B cell (primary cell): ENCODE data around the gene DTX4. TPM values are rescaled to one million over a fixed set of nuclear protein-coding genes. Genes with fewer than 3 reads are reported as not detected.

Source experiments
- ATAC-seq: fragments of 200-7000 bp; cut with Tn5 transposase; one replicate; pipeline ENCODE4 v1.10.0; 2021; ENCODE audit warnings: low read depth, mild to moderate bottlenecking, moderate number of reproducible peaks, moderate library complexity
- CTCF ChIA-PET: fragments of 350-600 bp; sonication (Branson Sonifier 250); formaldehyde crosslinking; loops from one replicate; lab custom pipeline; 2021; ENCODE audit warnings: antibody characterized with exemption, inconsistent platforms; lab: Charles Lee
- POLR2A ChIA-PET: fragments of 350-600 bp; sonication (Branson Sonifier 250); formaldehyde crosslinking; loops from one replicate; lab custom pipeline; 2021; ENCODE audit warnings: antibody characterized with exemption; lab: Charles Lee
- DNase-seq: peaks from one replicate; pipeline ENCODE4 v3.0.0; 2013
- H2AFZ ChIP-seq: 2 replicates; pipeline ENCODE4 v1.6.1; 2012; ENCODE audit warnings: mild to moderate bottlenecking, low read depth, low read length; ENCODE audit not compliant: insufficient read depth, poor library complexity, severe bottlenecking
- H3K27ac ChIP-seq, 2 donors: 1 replicate in 1 of 2; 2 replicates in 1 of 2; pipeline ENCODE4 v1.5.1; 2012 to 2013; ENCODE audit warnings: low read length in 2 of 2, mild to moderate bottlenecking in 2 of 2, moderate library complexity in 1 of 2
- H3K27me3 ChIP-seq, 4 experiments: fragments of 200-600 bp in 1 of 4; sonication (generic) in 1 of 4; replicated peaks in 1 of 4; 1 replicate in 2 of 4; 2 replicates in 2 of 4; pipeline versions ENCODE4 v1.6.1 to v1.7.0; 2013 to 2016; ENCODE audit warnings: low read length in 3 of 4, mild to moderate bottlenecking in 2 of 4, mixed read lengths in 1 of 4, moderate library complexity in 1 of 4; ENCODE audit not compliant: insufficient read depth in 4 of 4, control insufficient read depth in 3 of 4; ENCODE audit errors: control extremely low read depth in 1 of 4
- H3K36me3 ChIP-seq, 2 experiments: replicated peaks in 1 of 2; 1 replicate in 1 of 2; 2 replicates in 1 of 2; pipeline versions ENCODE4 v1.6.1 to v1.7.1; 2013; ENCODE audit warnings: low read length in 1 of 2; ENCODE audit not compliant: insufficient read depth in 2 of 2, control insufficient read depth in 1 of 2; ENCODE audit errors: control extremely low read depth in 1 of 2, extremely low read depth in 1 of 2
- H3K4me1 ChIP-seq, 2 donors: fragments of 200-600 bp in 1 of 2; sonication (generic) in 1 of 2; 1 replicate in 1 of 2; 2 replicates in 1 of 2; pipeline versions ENCODE4 v1.5.1 to v1.6.1; 2013 to 2017; ENCODE audit warnings: low read length in 2 of 2; ENCODE audit not compliant: control insufficient read depth in 2 of 2, insufficient read depth in 2 of 2
- H3K4me2 ChIP-seq: replicated peaks from 2 replicates; pipeline ENCODE3; 2012; ENCODE audit warnings: mild to moderate bottlenecking, low read depth, low read length; ENCODE audit not compliant: poor library complexity, severe bottlenecking
- H3K4me3 ChIP-seq, 5 experiments: fragments of 200-600 bp in 1 of 5; sonication (generic) in 1 of 5; 1 replicate in 3 of 5; 2 replicates in 2 of 5; pipeline versions ENCODE4 v1.5.1 to v1.7.0; 2011 to 2016; ENCODE audit warnings: low read length in 4 of 5, mild to moderate bottlenecking in 4 of 5, low read depth in 2 of 5, control low read depth in 1 of 5, moderate library complexity in 1 of 5; ENCODE audit not compliant: insufficient read depth in 1 of 5; ENCODE audit errors: control extremely low read depth in 1 of 5, extremely low read depth in 1 of 5
- H3K79me2 ChIP-seq: fragments of 200-600 bp; sonication (generic); one replicate; pipeline ENCODE4 v1.6.0; 2016; ENCODE audit warnings: low read length; ENCODE audit not compliant: control insufficient read depth, insufficient read depth
- H3K9ac ChIP-seq: fragments of 200-600 bp; sonication (generic); 2 replicates; pipeline ENCODE4 v1.6.1; 2017; ENCODE audit warnings: mild to moderate bottlenecking, low read length, moderate library complexity
- H3K9me3 ChIP-seq, 3 donors: one replicate each; pipeline versions ENCODE4 v1.6.1 to v1.7.1; 2013; ENCODE audit warnings: low read length in 2 of 3; ENCODE audit not compliant: control insufficient read depth in 2 of 3, insufficient read depth in 1 of 3; ENCODE audit errors: control extremely low read depth in 1 of 3
- H4K20me1 ChIP-seq: 2 replicates; pipeline ENCODE4 v1.6.0; 2012; ENCODE audit warnings: mild to moderate bottlenecking, low read length; ENCODE audit not compliant: insufficient read depth, control insufficient read depth, poor library complexity, severe bottlenecking
- H3K27ac Mint-ChIP-seq: one replicate; pipeline ENCODE4 v1.8.0; 2021; ENCODE audit warnings: mixed read lengths
- H3K27me3 Mint-ChIP-seq: one replicate; pipeline ENCODE4 v1.8.0; 2021; ENCODE audit warnings: mixed read lengths
- H3K4me1 Mint-ChIP-seq: one replicate; pipeline ENCODE4 v1.8.0; 2021; ENCODE audit warnings: mixed read lengths
- H3K4me3 Mint-ChIP-seq: one replicate; pipeline ENCODE4 v1.8.0; 2021; ENCODE audit warnings: mixed read lengths
- H3K9me3 Mint-ChIP-seq: one replicate; pipeline ENCODE4 v1.8.0; 2022; ENCODE audit warnings: mixed read lengths; ENCODE audit not compliant: insufficient read depth
- CTCF ChIP-seq: fragments of 200-600 bp; IDR thresholded peaks from one replicate; pipeline ENCODE4 v1.8.0; 2022; ENCODE audit warnings: antibody characterized with exemption, mild to moderate bottlenecking
- EZH2 ChIP-seq: IDR thresholded peaks from 2 replicates; pipeline ENCODE4 v1.6.1; 2012; ENCODE audit warnings: borderline replicate concordance, low read depth, mild to moderate bottlenecking, moderate library complexity, low read length; ENCODE audit not compliant: insufficient read depth, poor library complexity, severe bottlenecking
- WGBS: methylation state at CpG from one replicate; pipeline ENCODE4 v1.1.5; 2013; ENCODE audit warnings: missing lambda C conversion rate; ENCODE audit not compliant: insufficient coverage; 5-methylcytosine and 5-hydroxymethylcytosine counted together
- intact Hi-C: fragments of 100-400 bp; cut with micrococcal nuclease; formaldehyde crosslinking; loops from one replicate; pipeline ENCODE4 v1.10.0; 2022
- polyA plus RNA-seq: library from polyadenylated mRNA; depleted of rRNA; stranded (reverse); fragments of >200 nt; gene quantifications from 2 replicates; pipeline ENCODE4 v1.2.3, GENCODE V29; 2012
- total RNA-seq, 2 donors: library from RNA; stranded (reverse); fragments of 120-200 nt in 1 of 2; gene quantifications; 1 replicate in 1 of 2; 2 replicates in 1 of 2; pipeline versions ENCODE4 v1.2.3 to v1.2.4, GENCODE V29; 2013 to 2022

Gene DTX4
- total and polyA plus RNA-seq, 2 donors (not counting 1 experiment from before 2014, with no cell fraction given): 11.7 to 43.3 TPM

GRCh38 chr11:59187587-59187986 is 15.7 kb downstream of the DTX4 start:
- no peak overlapping the region for H2AFZ ChIP-seq
- Mint-ChIP-seq H3K4me1 (peaks cover 17% of the 10 kb centered on the region), H3K4me3 (no peak overlapping the region), H3K9me3 (no peaks in the 10 kb centered on the region), H3K27me3 (no peaks in the 10 kb centered on the region), H3K27ac (no peak overlapping the region)
- no peaks in the 10 kb centered on the region for H3K9me3 ChIP-seq
- DNase-seq: no peak
- 92% methylated on average over 6 of the region's 6 CpGs for WGBS
- no peak for ATAC-seq
- no peak overlapping the region for H3K4me3 ChIP-seq
- ChIA-PET CTCF (interaction anchor here (0.6 to 18.8 kb wide), 10 partner anchors 11 to 263 kb away, joined by 3 to 215 read pairs (median 8); partner anchors contain the start of gene DTX4), POLR2A (interaction anchor here (1.8 kb wide), 1 partner anchor 15 kb away, joined by 12 read pairs; the partner anchor contains the start of gene DTX4)
- H4K20me1 ChIP-seq: peaks cover 52% of the 10 kb centered on the region
- H3K79me2 ChIP-seq: peaks cover 50% of the 10 kb centered on the region
- intact Hi-C loops: no loop called here
- no peak overlapping the region for H3K4me2 ChIP-seq
- peaks cover 0 to 2% of the 10 kb centered on the region in 2 donors for H3K4me1 ChIP-seq
- H3K36me3 ChIP-seq: peaks cover 2 to 91% of the 10 kb centered on the region in 2 experiments
- H3K9ac ChIP-seq: no peak overlapping the region
- H3K27me3 ChIP-seq: no peaks in the 10 kb centered on the region
- TF ChIP-seq CTCF (no peak), EZH2 (no peak)
- no peak overlapping the region for H3K27ac ChIP-seq

GRCh38 chr11:59188954-59189353 is 17.0 kb downstream of the DTX4 start:
- TF ChIP-seq EZH2 (no peak), CTCF (no peak)
- Histone ChIP-seq H3K4me1 (peaks cover 0 to 2% of the 10 kb centered on the region in 2 donors), H2AFZ (no peak overlapping the region), H3K27me3 (no peaks in the 10 kb centered on the region), H4K20me1 (peaks cover 40% of the 10 kb centered on the region), H3K9me3 (no peaks in the 10 kb centered on the region), H3K27ac (no peak overlapping the region), H3K79me2 (peaks cover 39% of the 10 kb centered on the region), H3K9ac (no peak overlapping the region), H3K36me3 (peaks cover 2 to 83% of the 10 kb centered on the region in 2 experiments), H3K4me2 (no peak overlapping the region), H3K4me3 (no peak overlapping the region)
- intact Hi-C loops: no loop called here
- Mint-ChIP-seq H3K4me3 (no peak overlapping the region), H3K27me3 (no peaks in the 10 kb centered on the region), H3K9me3 (no peaks in the 10 kb centered on the region), H3K4me1 (peaks cover 13% of the 10 kb centered on the region), H3K27ac (no peak overlapping the region)
- CTCF ChIA-PET: interaction anchor here (1.3 to 18.8 kb wide), 4 partner anchors 8 to 16 kb away, joined by 4 to 215 read pairs (median 28); partner anchors contain the start of gene DTX4
- WGBS: 90% methylated on average over 4 of the region's 4 CpGs
- DNase-seq (no peak), ATAC-seq (no peak)
- POLR2A ChIA-PET: no interaction called here
